Measurements from ENCODE around the gene TNFRSF8.

GRCh38 chr1:12144969-12145368, 81.9 kb downstream of the TNFRSF8 start:
- TF ChIP-seq CTCF (IDR thresholded peaks at IDR 0.05): no peak
- TF ChIP-seq CREB1 (CRISPR knock-in tag; IDR thresholded peaks at IDR 0.05): no peak
- no peak for TF ChIP-seq ETV6 (CRISPR knock-in tag; IDR thresholded peaks at IDR 0.05)
- TF ChIP-seq MAX (CRISPR knock-in tag; IDR thresholded peaks at IDR 0.05): no peak
- TF ChIP-seq KAT7 (CRISPR knock-in tag; IDR thresholded peaks at IDR 0.05; ENCODE audit: borderline replicate concordance): no peak
- TF ChIP-seq GRHL2 (CRISPR knock-in tag; IDR thresholded peaks at IDR 0.05; ENCODE audit: insufficient replicate concordance, severe bottlenecking): no peak
- no peak for TF ChIP-seq NFYB (CRISPR knock-in tag; conservative IDR thresholded peaks at IDR 0.05; ENCODE audit: low read depth)
- TF ChIP-seq HMGXB4 (CRISPR knock-in tag; IDR thresholded peaks at IDR 0.05): no peak
- TF ChIP-seq TCF7 (CRISPR knock-in tag; IDR thresholded peaks at IDR 0.05; ENCODE audit: low read depth): no peak
- no peak for TF ChIP-seq IRF2 (CRISPR knock-in tag; IDR thresholded peaks at IDR 0.05; ENCODE audit: borderline replicate concordance, low read depth)
- no peak for TF ChIP-seq USF1 (CRISPR knock-in tag; IDR thresholded peaks at IDR 0.05)
- TF ChIP-seq ATF6 (CRISPR knock-in tag; IDR thresholded peaks at IDR 0.05): no peak
- no peak for TF ChIP-seq OVOL2 (CRISPR knock-in tag; IDR thresholded peaks at IDR 0.05; ENCODE audit: borderline replicate concordance)
- no peak for TF ChIP-seq JUN (CRISPR knock-in tag; IDR thresholded peaks at IDR 0.05)
